Suprapubic skin (tissue), 4 donors: ENCODE data around the gene DYRK1B.
"Not testable (repeated sequence)": the region's sequence is repeated elsewhere in the genome, so short reads cannot be mapped to it uniquely, and the experiment has no call there.

Experiments used
- EP300 ChIP-seq: sonication (generic); formaldehyde crosslinking; IDR thresholded peaks from one replicate; pipeline ENCODE4 v1.6.1; 2017; ENCODE audit warnings: antibody characterized with exemption
- POLR2A ChIP-seq, 2 donors: fragments of 450-650 bp; IDR thresholded peaks; one replicate each; pipeline ENCODE4 v1.6.1; 2017; ENCODE audit warnings: antibody characterized with exemption in 2 of 2, mild to moderate bottlenecking in 2 of 2, moderate library complexity in 2 of 2
- POLR2AphosphoS5 ChIP-seq, 3 donors: sonication (generic); formaldehyde crosslinking; IDR thresholded peaks; one replicate each; pipeline ENCODE4 v1.6.1; 2017; ENCODE audit warnings: antibody characterized with exemption in 3 of 3
- TF ChIP-seq, protein P1 (sequence below), 2 donors: fragments of 200-600 bp in 1 of 2; fragments of 450-650 bp in 1 of 2; sonication (generic) in 1 of 2; IDR thresholded peaks; one replicate each; pipeline ENCODE4 v1.5.1; 2016 to 2019; ENCODE audit warnings: antibody characterized with exemption in 2 of 2, mild to moderate bottlenecking in 1 of 2, moderate library complexity in 1 of 2

DNA sequence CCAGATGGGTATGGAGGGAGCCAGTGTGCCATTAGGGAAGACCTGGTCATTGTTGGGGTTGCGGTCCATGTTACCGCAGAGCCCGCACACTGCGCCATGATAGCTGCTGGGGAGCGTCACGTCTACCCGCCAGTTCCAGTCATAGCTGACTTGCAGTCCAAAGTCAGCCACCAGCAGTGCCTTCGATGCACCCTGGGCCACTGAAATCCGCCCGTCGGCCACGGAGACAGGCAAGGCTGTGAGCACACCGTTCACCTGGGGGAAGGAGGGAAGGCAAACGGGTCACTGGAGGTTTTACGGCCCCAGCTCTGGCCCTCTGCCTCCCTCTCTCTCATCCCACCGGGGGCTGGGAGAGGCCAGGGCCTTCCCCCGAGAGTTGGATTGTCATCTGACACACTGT lies 44.0 kb upstream of the DYRK1B start:
- TF ChIP-seq, protein P1, sequence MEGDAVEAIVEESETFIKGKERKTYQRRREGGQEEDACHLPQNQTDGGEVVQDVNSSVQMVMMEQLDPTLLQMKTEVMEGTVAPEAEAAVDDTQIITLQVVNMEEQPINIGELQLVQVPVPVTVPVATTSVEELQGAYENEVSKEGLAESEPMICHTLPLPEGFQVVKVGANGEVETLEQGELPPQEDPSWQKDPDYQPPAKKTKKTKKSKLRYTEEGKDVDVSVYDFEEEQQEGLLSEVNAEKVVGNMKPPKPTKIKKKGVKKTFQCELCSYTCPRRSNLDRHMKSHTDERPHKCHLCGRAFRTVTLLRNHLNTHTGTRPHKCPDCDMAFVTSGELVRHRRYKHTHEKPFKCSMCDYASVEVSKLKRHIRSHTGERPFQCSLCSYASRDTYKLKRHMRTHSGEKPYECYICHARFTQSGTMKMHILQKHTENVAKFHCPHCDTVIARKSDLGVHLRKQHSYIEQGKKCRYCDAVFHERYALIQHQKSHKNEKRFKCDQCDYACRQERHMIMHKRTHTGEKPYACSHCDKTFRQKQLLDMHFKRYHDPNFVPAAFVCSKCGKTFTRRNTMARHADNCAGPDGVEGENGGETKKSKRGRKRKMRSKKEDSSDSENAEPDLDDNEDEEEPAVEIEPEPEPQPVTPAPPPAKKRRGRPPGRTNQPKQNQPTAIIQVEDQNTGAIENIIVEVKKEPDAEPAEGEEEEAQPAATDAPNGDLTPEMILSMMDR (IDR thresholded peaks at IDR 0.05) = not testable (repeated sequence)
- TF ChIP-seq POLR2A (IDR thresholded peaks at IDR 0.05); POLR2AphosphoS5 (IDR thresholded peaks at IDR 0.05); EP300: not testable (repeated sequence)
